OCI-LY3 (cell line): Measurements from ENCODE around the gene GDPD5.

Experiments
- EZH2phosphoT487 ChIP-seq: fragments of 200-600 bp; shearing (Covaris generic); IDR thresholded peaks from 2 replicates; pipeline ENCODE4 v1.6.1; 2018; ENCODE audit warnings: antibody characterized with exemption, mixed run types, low read depth
- TF ChIP-seq, protein P1 (sequence below): fragments of 200-600, 300-600 bp; sonication (generic); IDR thresholded peaks from 2 replicates; pipeline ENCODE4 v1.5.1; 2014; ENCODE audit warnings: antibody characterized with exemption, low read length, low read depth

DNA sequence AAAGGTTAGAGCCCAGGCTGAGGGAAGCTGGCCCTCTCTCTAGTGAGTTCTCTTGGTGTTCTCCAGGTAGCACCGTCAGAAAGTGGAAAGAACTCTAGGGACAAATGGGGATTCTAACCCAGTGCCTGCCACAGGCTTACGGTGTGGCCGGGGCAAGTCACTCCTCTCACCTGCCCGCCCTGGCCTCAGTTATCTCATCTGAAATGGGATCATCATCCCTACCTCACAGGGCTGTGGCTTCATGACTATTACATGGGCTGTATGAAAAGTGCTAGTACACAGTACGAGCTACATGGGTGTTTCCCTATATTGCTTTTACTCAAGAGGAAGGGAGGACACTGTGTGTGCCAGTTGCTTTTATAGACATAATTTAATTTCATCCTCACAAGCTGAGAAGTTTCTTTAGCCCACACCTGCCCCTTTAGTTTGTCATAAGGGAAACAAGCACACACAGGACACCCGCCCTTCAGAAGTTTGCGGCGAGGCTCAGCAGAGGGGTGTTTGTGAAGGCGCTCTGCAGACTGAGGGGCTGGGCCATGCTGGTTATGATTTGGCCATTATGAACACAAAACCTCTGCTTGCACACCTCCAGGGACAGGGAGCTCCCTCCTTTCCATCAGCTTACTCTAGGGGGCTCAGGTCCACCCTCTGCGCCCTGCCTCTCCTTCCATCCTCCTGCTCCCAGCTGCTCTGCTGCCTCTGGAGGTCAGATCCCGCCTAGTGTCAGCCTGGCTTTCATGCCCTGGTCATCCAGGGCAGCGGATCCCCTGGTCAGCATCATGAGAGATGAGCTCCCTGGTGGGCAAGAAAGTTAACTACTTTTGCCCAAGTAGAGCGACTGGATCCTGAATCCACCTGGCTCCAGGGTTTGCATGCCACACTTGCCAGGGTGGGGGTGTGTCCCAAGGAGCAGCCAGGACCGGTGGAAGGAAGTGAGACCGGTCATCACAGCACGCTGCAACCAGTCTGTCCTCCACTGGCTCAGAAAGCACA, 93.9 kb downstream of the GDPD5 start:
- TF ChIP-seq, protein P1, sequence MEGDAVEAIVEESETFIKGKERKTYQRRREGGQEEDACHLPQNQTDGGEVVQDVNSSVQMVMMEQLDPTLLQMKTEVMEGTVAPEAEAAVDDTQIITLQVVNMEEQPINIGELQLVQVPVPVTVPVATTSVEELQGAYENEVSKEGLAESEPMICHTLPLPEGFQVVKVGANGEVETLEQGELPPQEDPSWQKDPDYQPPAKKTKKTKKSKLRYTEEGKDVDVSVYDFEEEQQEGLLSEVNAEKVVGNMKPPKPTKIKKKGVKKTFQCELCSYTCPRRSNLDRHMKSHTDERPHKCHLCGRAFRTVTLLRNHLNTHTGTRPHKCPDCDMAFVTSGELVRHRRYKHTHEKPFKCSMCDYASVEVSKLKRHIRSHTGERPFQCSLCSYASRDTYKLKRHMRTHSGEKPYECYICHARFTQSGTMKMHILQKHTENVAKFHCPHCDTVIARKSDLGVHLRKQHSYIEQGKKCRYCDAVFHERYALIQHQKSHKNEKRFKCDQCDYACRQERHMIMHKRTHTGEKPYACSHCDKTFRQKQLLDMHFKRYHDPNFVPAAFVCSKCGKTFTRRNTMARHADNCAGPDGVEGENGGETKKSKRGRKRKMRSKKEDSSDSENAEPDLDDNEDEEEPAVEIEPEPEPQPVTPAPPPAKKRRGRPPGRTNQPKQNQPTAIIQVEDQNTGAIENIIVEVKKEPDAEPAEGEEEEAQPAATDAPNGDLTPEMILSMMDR: no peak
- TF ChIP-seq EZH2phosphoT487: no peak
